ENCODE results near the gene PUDP.

DNA sequence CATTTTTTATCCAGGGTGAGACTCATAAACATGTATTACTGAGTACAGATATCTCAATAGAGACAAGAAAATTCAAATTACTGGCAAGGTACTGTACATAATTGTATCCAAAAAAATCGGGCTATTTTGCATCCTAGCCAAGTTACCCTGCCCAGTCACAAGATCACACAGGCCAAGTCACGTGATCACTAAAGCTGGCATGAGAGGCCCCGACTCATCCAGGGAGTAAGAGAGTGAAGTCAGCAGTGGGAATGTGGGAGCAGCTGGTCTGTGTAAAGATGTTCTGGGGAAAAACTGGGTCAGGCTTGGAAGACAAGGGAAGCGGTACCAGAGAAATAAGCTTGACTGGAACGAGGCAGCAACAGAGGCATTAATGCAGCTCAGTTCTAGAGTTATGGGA is 119.7 kb downstream of the PUDP start:
- TF ChIP-seq EZH2 (IDR thresholded peaks at IDR 0.05; ENCODE audit: insufficient read depth, poor library complexity, severe bottlenecking) (no peak), EZH2phosphoT487 (IDR thresholded peaks at IDR 0.05; ENCODE audit: insufficient read depth, low read depth) (no peak)
